HEK293 (cell line): ENCODE data around the gene SUFU.

Source experiments
- CTCF ChIA-PET: fragments of 350-600 bp; formaldehyde crosslinking; extraction: SDS; loops from one replicate; lab custom pipeline; 2021; ENCODE audit warnings: antibody characterized with exemption; lab: Yijun Ruan, JAX
- POLR2A ChIA-PET: fragments of 300-600 bp; formaldehyde crosslinking; extraction: SDS; loops from one replicate; lab custom pipeline; 2020; ENCODE audit warnings: antibody characterized with exemption, inconsistent platforms; lab: Yijun Ruan, JAX
- H3K27ac ChIP-seq: fragments of 200-500 bp; sonication (Bioruptor generic); 2 replicates; pipeline ENCODE4 v1.5.1; 2014; ENCODE audit warnings: low read depth, low read length, control low read depth, inconsistent platforms; ENCODE audit errors: extremely low read depth
- H3K36me3 ChIP-seq, 2 experiments: fragments of 200-500 bp in 1 of 2; sonication (Bioruptor generic) in 1 of 2; 1 replicate in 1 of 2; 2 replicates in 1 of 2; pipeline ENCODE4 v1.5.1; 2014 to 2017; ENCODE audit warnings: inconsistent platforms in 2 of 2, low read length in 2 of 2; ENCODE audit not compliant: control insufficient read depth in 2 of 2, insufficient read depth in 1 of 2
- H3K4me1 ChIP-seq: fragments of 200-500 bp; sonication (Bioruptor generic); 2 replicates; pipeline ENCODE4 v1.5.1; 2014; ENCODE audit warnings: mild to moderate bottlenecking, low read length, inconsistent platforms; ENCODE audit not compliant: control insufficient read depth, insufficient read depth
- H3K4me3 ChIP-seq: 2 replicates; pipeline ENCODE4 v1.5.1; 2011; ENCODE audit warnings: low read depth, mild to moderate bottlenecking, control low read depth, low read length, moderate library complexity
- H3K9me3 ChIP-seq: fragments of 200-500 bp; sonication (Bioruptor generic); 2 replicates; pipeline ENCODE4 v1.5.1; 2014; ENCODE audit warnings: low read depth, low read length, inconsistent platforms; ENCODE audit not compliant: control insufficient read depth, insufficient read depth
- GLI4 ChIP-seq: fragments of 450-650 bp; formaldehyde crosslinking; IDR thresholded peaks from 2 replicates; pipeline ENCODE4 v1.5.1; 2016; ENCODE audit warnings: missing biosample characterization, missing genetic modification characterization
- KLF1 ChIP-seq: fragments of 450-650 bp; formaldehyde crosslinking; IDR thresholded peaks from 2 replicates; pipeline ENCODE4 v1.5.1; 2016; ENCODE audit warnings: missing biosample characterization, missing genetic modification characterization
- KLF10 ChIP-seq: fragments of 450-650 bp; IDR thresholded peaks from 2 replicates; pipeline ENCODE4 v1.5.1; 2018; ENCODE audit warnings: missing biosample characterization, mild to moderate bottlenecking, missing genetic modification characterization
- OVOL3 ChIP-seq: fragments of 450-650 bp; formaldehyde crosslinking; IDR thresholded peaks from 2 replicates; pipeline ENCODE4 v1.5.1; 2016; ENCODE audit warnings: missing biosample characterization, missing genetic modification characterization
- PRDM1 ChIP-seq: fragments of 450-650 bp; formaldehyde crosslinking; IDR thresholded peaks from 2 replicates; pipeline ENCODE4; 2016; ENCODE audit warnings: missing biosample characterization, missing genetic modification characterization
- SP2 ChIP-seq: fragments of 450-650 bp; formaldehyde crosslinking; IDR thresholded peaks from 2 replicates; pipeline ENCODE4 v1.5.1; 2016; ENCODE audit warnings: missing biosample characterization, missing genetic modification characterization
- ZBTB11 ChIP-seq: fragments of 450-650 bp; formaldehyde crosslinking; conservative IDR thresholded peaks from 2 replicates; pipeline ENCODE4 v1.5.1; 2016; ENCODE audit warnings: low read depth, missing biosample characterization, missing genetic modification characterization
- ZBTB8A ChIP-seq: fragments of 450-650 bp; formaldehyde crosslinking; IDR thresholded peaks from 2 replicates; pipeline ENCODE4 v1.5.1; 2016; ENCODE audit warnings: missing biosample characterization, missing genetic modification characterization
- ZFHX2 ChIP-seq: fragments of 450-650 bp; formaldehyde crosslinking; conservative IDR thresholded peaks from 2 replicates; pipeline ENCODE4 v1.5.1; 2016; ENCODE audit warnings: missing biosample characterization, missing genetic modification characterization
- ZIC2 ChIP-seq: fragments of 450-650 bp; formaldehyde crosslinking; IDR thresholded peaks from 2 replicates; pipeline ENCODE4 v1.5.1; 2016; ENCODE audit warnings: missing biosample characterization, missing genetic modification characterization
- ZNF132 ChIP-seq: fragments of 450-650 bp; formaldehyde crosslinking; IDR thresholded peaks from 2 replicates; pipeline ENCODE4 v1.5.1; 2017; ENCODE audit warnings: missing biosample characterization, missing genetic modification characterization, borderline replicate concordance
- ZNF138 ChIP-seq: fragments of 450-650 bp; formaldehyde crosslinking; IDR thresholded peaks from 2 replicates; pipeline ENCODE4 v1.5.1; 2016; ENCODE audit warnings: missing biosample characterization, missing genetic modification characterization, borderline replicate concordance
- ZNF280C ChIP-seq: fragments of 450-650 bp; formaldehyde crosslinking; IDR thresholded peaks from 2 replicates; pipeline ENCODE4 v1.5.1; 2016; ENCODE audit warnings: missing biosample characterization, missing genetic modification characterization
- ZNF292 ChIP-seq: fragments of 450-650 bp; formaldehyde crosslinking; IDR thresholded peaks from 2 replicates; pipeline ENCODE4 v1.5.1; 2016; ENCODE audit warnings: low read depth, missing biosample characterization, missing genetic modification characterization, borderline replicate concordance
- ZNF335 ChIP-seq: fragments of 450-650 bp; formaldehyde crosslinking; conservative IDR thresholded peaks from 2 replicates; pipeline ENCODE4 v1.5.1; 2016; ENCODE audit warnings: missing biosample characterization, missing genetic modification characterization
- ZNF473 ChIP-seq: fragments of 450-650 bp; formaldehyde crosslinking; IDR thresholded peaks from 2 replicates; pipeline ENCODE4 v1.5.1; 2017; ENCODE audit warnings: missing biosample characterization, missing genetic modification characterization
- ZNF513 ChIP-seq: fragments of 450-650 bp; IDR thresholded peaks from 2 replicates; pipeline ENCODE4 v1.5.1; 2018; ENCODE audit warnings: missing biosample characterization, missing genetic modification characterization
- ZNF580 ChIP-seq: fragments of 450-650 bp; formaldehyde crosslinking; IDR thresholded peaks from 2 replicates; pipeline ENCODE4 v1.5.1; 2016; ENCODE audit warnings: missing biosample characterization, missing genetic modification characterization
- ZNF704 ChIP-seq: fragments of 450-650 bp; formaldehyde crosslinking; IDR thresholded peaks from 2 replicates; pipeline ENCODE4 v1.5.1; 2016; ENCODE audit warnings: missing biosample characterization, missing genetic modification characterization
- ZNF747 ChIP-seq: fragments of 450-650 bp; formaldehyde crosslinking; IDR thresholded peaks from 2 replicates; pipeline ENCODE4 v1.5.1; 2016; ENCODE audit warnings: missing biosample characterization, missing genetic modification characterization

The SUFU gene

GRCh38 chr10:102676534-102677315 is 173.0 kb downstream of the SUFU start:
- H3K4me1 ChIP-seq, result peaks cover 15% of the 10 kb centered on the region
- CTCF ChIA-PET, result interaction anchor here (0.6 to 7.2 kb wide), 9 partner anchors 8 to 103 kb away, joined by 3 to 57 read pairs (median 4); partner anchors contain the start of genes ARL3 and SFXN2

GRCh38 chr10:102677331-102678067 is 173.7 kb downstream of the SUFU start:
- peaks cover 15% of the 10 kb centered on the region for H3K4me1 ChIP-seq
- H3K36me3 ChIP-seq, result peaks cover 0 to 16% of the 10 kb centered on the region in 2 experiments; a peak in 1 of 3 replicates
- no peak overlapping the region for H3K27ac ChIP-seq
- no peak overlapping the region for H3K4me3 ChIP-seq
- ChIA-PET CTCF (interaction anchor here (0.6 to 7.2 kb wide), 15 partner anchors 8 to 284 kb away, joined by 3 to 57 read pairs (median 4); partner anchors contain the start of genes ARL3 and SFXN2), POLR2A (interaction anchor here (2.2 to 2.5 kb wide), 2 partner anchors 37 kb away, joined by 10 to 13 read pairs; partner anchors contain the start of genes ARL3 and SFXN2)
- no peaks in the 10 kb centered on the region for H3K9me3 ChIP-seq
- TF ChIP-seq ZBTB11 (no peak), ZNF473 (no peak), ZNF580 (tag by site-specific recombination) (no peak), ZBTB8A (tag by site-specific recombination) (no peak), ZNF292 (no peak), SP2 (no peak), ZNF335 (tag by site-specific recombination) (no peak), ZNF513 (tag by site-specific recombination) (no peak), GLI4 (tag by site-specific recombination) (no peak), OVOL3 (tag by site-specific recombination) (no peak), PRDM1 (tag by site-specific recombination) (no peak), KLF10 (no peak)

More at GRCh38 chr10:102676534-102677315, 173.0 kb downstream of the SUFU start:
- Histone ChIP-seq H3K4me3 (no peak overlapping the region), H3K9me3 (no peaks in the 10 kb centered on the region), H3K36me3 (peaks cover 0 to 9% of the 10 kb centered on the region in 2 experiments; a peak in 1 of 3 replicates), H3K27ac (no peak overlapping the region; the same call in 1 of the 2 replicates)
- POLR2A ChIA-PET, result interaction anchor here (0.7 to 2.3 kb wide), 4 partner anchors 16 to 198 kb away, joined by 3 to 13 read pairs (median 6); partner anchors contain the start of genes ARL3 and SFXN2
- TF ChIP-seq KLF1 (tag by site-specific recombination) (0 out of 2 replicates have a peak, but pooled peaks have one; percentile 22), ZNF132 (tag by site-specific recombination) (no peak), ZFHX2 (tag by site-specific recombination) (no peak), ZIC2 (tag by site-specific recombination) (no peak), ZNF704 (tag by site-specific recombination) (no peak), ZNF138 (tag by site-specific recombination) (no peak), ZNF747 (tag by site-specific recombination) (no peak), ZNF280C (tag by site-specific recombination) (no peak)
